Esophagus (tissue), 2 donors: ENCODE measurements around the gene ATF7IP. TPM values are rescaled to one million over a fixed set of nuclear protein-coding genes. Genes with fewer than 3 reads are reported as not detected.
"Not testable (repeated sequence)": the region's sequence is repeated elsewhere in the genome, so short reads cannot be mapped to it uniquely, and the experiment has no call there.

Source experiments
- H3K27ac ChIP-seq, 2 donors: one replicate each; pipeline ENCODE4 v1.5.1; 2013; ENCODE audit warnings: low read depth in 2 of 2, mild to moderate bottlenecking in 2 of 2, inconsistent platforms in 1 of 2, low read length in 1 of 2, moderate library complexity in 1 of 2
- H3K27me3 ChIP-seq, 2 donors: one replicate each; pipeline ENCODE4 v1.6.1; 2013; ENCODE audit warnings: low read length in 2 of 2, control low read depth in 1 of 2, mild to moderate bottlenecking in 1 of 2; ENCODE audit not compliant: insufficient read depth in 2 of 2, control insufficient read depth in 1 of 2
- H3K36me3 ChIP-seq, 2 donors: one replicate each; pipeline ENCODE4 v1.6.1; 2013; ENCODE audit warnings: low read length in 1 of 2; ENCODE audit not compliant: control insufficient read depth in 2 of 2, insufficient read depth in 2 of 2
- H3K4me1 ChIP-seq, 2 donors: one replicate each; pipeline ENCODE4 v1.6.1; 2013; ENCODE audit warnings: low read length in 1 of 2; ENCODE audit not compliant: control insufficient read depth in 2 of 2, insufficient read depth in 2 of 2
- H3K4me3 ChIP-seq, 2 donors: one replicate each; pipeline ENCODE4 v1.5.1; 2013; ENCODE audit warnings: low read length in 2 of 2, mild to moderate bottlenecking in 2 of 2, low read depth in 1 of 2, moderate library complexity in 1 of 2
- H3K9me3 ChIP-seq, 2 donors: one replicate each; pipeline ENCODE4 v1.6.1; 2013; ENCODE audit warnings: mild to moderate bottlenecking in 2 of 2, low read depth in 1 of 2, low read length in 1 of 2, moderate library complexity in 1 of 2; ENCODE audit not compliant: control insufficient read depth in 2 of 2, insufficient read depth in 1 of 2
- whole genome bisulfite sequencing, 2 donors: extraction: QIAGEN DNeasy Blood & Tissue Kit; methylation state at CpG; one replicate each; pipeline ENCODE4 v1.1.7; 2013; 5-methylcytosine and 5-hydroxymethylcytosine counted together
- polyA plus RNA-seq, 2 donors: library from polyadenylated mRNA; stranded (reverse); fragments of 200-250 nt; gene quantifications; one replicate each; pipeline ENCODE4 v1.2.3, GENCODE V29; 2013
- donor health status: healthy with polysubstance abuse.
- donor health status: Bipolar disorder and iron deficiency.

Gene ATF7IP
- polyA plus RNA-seq, 2 donors = 8.0 to 10.1 TPM

DNA sequence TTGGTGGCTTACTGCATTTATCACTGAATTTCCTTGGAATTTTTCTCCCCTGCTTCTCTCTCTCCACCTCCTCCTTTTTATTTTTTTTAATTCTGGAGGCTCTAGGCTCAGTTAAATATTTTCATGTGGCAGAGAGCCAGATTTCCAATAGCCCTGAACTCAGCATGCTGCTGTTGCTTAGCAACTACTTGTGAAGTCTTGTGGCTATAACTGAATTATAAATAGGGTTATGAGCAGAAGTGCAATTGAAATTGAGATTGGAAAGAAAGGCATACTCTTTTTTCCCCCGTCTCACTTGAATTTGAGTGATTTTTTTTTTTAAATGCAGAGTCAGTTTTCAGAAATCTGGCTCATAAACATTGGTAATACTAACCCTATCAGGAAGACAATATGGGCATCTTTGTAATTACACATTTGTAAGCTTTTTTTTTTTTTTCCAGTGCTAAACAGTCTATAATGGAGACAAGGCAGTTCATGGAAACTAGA, 38.3 kb downstream of the ATF7IP start:
- 6 to 9% methylated on average over 1 of the region's 1 CpG for WGBS, 2 donors
- Histone ChIP-seq H3K27ac (no peak overlapping the region), H3K4me3 (no peak overlapping the region), H3K9me3 (no peaks in the 10 kb centered on the region), H3K27me3 (no peaks in the 10 kb centered on the region), H3K4me1 (no peaks in the 10 kb centered on the region), H3K36me3 (no peaks in the 10 kb centered on the region)

DNA sequence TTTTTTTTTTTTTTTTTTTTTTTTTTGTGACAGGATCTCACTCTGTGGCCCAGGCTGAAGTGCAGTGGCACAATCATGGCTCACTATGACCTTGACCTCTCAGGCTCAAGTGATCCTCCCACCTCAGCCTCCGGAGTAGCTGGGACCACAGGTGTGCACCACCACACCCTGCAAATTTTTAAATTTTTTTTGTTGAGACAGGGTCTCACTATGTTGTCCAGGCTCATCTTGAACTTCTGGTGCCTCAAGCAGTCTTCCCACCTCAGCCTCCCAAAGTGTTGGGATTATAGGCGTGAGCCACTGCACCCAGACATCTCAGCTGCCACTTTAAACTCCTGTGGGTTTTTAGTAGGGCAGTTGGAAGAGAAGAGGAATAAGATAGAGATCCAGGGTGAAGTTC, 39.9 kb downstream of the ATF7IP start:
- not testable (repeated sequence) for H3K9me3 ChIP-seq, H3K4me1 ChIP-seq, H3K27me3 ChIP-seq, H3K27ac ChIP-seq, H3K36me3 ChIP-seq, H3K4me3 ChIP-seq
- WGBS, 2 donors = 97 to 100% methylated on average over 2 of the region's 2 CpGs

DNA sequence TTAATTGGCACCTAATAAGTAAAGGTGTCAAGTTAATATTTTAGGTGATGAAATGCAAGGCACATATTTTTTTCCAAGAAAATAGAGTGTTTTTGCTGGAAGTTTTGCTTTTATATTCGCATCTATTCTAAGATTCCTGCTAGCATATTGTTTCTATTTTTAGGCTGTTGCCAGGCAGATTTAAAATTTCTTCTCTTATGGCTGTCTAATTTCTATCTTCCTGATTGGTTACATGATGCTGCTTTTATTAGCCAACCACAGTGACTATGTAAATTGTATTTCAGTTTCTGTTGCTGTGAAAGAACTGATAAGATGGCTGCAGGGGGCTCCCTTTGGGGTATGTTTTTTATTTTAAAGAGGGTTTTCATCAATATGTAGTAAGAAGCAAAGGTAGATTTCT, 42.7 kb downstream of the ATF7IP start:
- no peak overlapping the region for H3K4me3 ChIP-seq
- no peaks in the 10 kb centered on the region for H3K4me1 ChIP-seq
- no peaks in the 10 kb centered on the region for H3K36me3 ChIP-seq
- no peaks in the 10 kb centered on the region for H3K27me3 ChIP-seq
- H3K9me3 ChIP-seq = no peaks in the 10 kb centered on the region
- no peak overlapping the region for H3K27ac ChIP-seq
- 65 to 80% methylated on average over 1 of the region's 1 CpG for WGBS, 2 donors

DNA sequence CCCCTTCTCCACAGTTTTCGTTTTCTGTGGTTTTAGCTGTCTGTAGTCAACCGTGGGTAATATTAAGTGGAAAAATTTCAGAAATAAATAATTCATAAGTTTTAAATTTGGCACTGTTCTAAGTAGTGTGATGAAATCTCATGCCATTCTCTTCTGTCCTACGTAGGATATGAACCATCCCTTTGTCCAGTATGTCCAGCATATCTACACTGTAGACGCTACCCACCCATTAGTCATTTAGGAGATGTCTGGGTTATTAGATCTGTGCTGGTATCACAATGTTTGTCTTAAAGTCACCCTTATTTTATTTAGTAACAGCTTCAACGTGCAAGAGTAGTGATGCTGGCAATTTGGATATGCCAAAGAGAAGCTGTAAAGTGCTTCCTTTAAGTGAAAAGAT, 44.7 kb downstream of the ATF7IP start:
- no peaks in the 10 kb centered on the region for H3K9me3 ChIP-seq
- H3K4me3 ChIP-seq = no peak overlapping the region
- no peaks in the 10 kb centered on the region for H3K27me3 ChIP-seq
- 89 to 90% methylated on average over 5 of the region's 5 CpGs for whole genome bisulfite sequencing, 2 donors
- H3K27ac ChIP-seq = no peak overlapping the region
- no peaks in the 10 kb centered on the region for H3K4me1 ChIP-seq
- no peaks in the 10 kb centered on the region for H3K36me3 ChIP-seq

DNA sequence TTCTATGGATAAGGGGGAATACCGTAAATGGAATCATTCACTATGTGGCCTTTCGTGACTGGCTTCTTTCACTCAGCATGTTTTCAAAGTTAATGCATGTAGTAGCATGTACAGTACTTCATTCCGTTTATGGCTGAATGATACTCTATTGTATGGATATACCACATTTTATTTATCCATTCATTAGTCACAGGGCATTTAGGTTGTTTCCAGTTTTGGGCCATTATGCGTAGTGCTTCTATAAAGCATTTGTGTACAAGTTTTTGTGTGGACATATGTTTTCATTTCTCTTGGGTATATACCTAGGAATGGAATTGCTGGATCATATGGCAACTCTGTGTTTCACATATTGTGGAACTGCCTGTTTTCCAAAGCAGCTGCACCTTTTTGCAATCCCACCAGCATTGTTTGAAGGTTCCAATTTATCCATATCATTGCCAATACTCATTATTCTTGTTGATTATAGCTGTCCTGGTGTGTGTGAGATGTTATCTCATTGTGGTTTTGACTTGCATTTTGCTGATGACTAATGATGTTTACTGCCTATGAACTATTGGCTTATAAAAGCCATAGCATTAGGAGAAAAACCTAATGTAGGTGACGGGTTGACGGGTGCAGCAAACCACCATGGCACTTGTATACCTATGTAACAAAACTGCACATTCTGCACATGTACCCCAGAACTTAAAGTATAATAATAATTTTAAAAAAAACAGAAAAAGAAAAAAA, 45.5 kb downstream of the ATF7IP start:
- Histone ChIP-seq H3K4me1 (no peaks in the 10 kb centered on the region), H3K4me3 (no peak overlapping the region), H3K27me3 (no peaks in the 10 kb centered on the region), H3K27ac (peak overlapping the region in 1 of 2 donors; percentile 24), H3K9me3 (no peaks in the 10 kb centered on the region), H3K36me3 (no peaks in the 10 kb centered on the region)
- 72 to 79% methylated on average over 6 of the region's 6 CpGs for WGBS, 2 donors

DNA sequence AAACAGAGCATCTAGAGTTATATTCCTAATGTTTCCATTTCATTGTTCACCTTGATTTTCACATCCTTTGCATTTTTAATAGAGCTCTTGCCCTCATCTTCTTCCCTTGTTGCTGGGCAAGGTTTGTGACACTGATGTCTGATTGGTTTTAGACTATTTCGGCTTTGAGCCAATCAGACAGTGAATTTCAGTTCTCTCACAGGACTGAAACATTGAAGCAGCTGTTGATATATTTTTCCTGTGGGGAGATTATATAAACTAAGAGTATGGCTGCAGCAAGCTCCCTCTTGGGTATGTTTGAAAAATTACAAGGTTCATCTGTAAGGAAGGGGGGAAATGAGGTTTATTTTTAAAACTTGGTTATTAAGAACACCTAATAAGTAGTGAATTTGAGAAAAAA, 51.2 kb downstream of the ATF7IP start:
- Histone ChIP-seq H3K4me1 (no peaks in the 10 kb centered on the region), H3K36me3 (peaks cover 0 to 2% of the 10 kb centered on the region in 2 donors), H3K27me3 (no peaks in the 10 kb centered on the region), H3K9me3 (peaks cover 0 to 2% of the 10 kb centered on the region in 2 donors), H3K4me3 (no peak overlapping the region), H3K27ac (no peak overlapping the region)
- 55 to 64% methylated on average over 1 of the region's 1 CpG for WGBS, 2 donors

DNA sequence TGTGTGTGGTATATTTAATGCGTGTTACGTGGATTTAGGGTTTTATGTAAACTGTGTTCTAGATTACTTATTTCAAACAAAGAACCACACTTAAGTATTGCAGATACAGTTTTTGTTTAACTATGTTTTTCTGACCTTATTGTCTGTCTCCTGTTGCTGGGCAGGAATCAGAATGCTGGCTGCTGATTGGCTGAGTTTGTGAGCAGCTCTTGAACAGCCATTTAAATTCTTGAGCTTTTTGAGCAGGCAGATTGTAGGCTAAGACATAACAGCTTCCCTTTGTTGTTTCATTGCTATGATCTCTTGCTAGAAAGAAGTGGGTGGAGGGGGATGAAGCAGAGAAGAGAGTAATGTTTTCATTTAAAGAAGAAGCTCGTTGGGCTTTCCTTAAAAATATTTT, 52.2 kb downstream of the ATF7IP start:
- WGBS, 2 donors = 55 to 64% methylated on average over 3 of the region's 3 CpGs
- H3K36me3 ChIP-seq = peaks cover 0 to 2% of the 10 kb centered on the region in 2 donors
- no peak overlapping the region for H3K4me3 ChIP-seq
- no peak overlapping the region for H3K27ac ChIP-seq
- H3K4me1 ChIP-seq = no peaks in the 10 kb centered on the region
- H3K27me3 ChIP-seq = no peaks in the 10 kb centered on the region
- H3K9me3 ChIP-seq = peaks cover 0 to 2% of the 10 kb centered on the region in 2 donors

DNA sequence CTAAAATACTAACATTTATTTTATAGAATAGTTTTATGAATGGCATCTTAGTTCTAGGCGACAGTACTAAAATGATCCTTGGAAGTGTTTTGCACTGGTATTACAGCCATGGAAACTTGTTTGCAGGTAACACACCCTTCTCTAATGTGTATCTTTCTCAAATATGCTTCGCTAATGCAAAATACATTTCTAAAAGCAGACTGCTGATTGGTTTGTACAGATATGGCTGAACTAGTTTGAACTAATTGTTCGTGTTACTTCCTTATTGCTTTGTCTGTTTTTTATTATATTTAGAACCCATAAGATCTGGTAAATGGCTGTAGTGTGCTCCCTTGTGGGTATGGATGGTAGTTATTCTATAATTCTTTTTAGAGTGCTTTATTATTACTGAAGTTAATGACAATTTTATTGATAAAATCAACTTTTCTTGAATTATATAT, 53.0 kb downstream of the ATF7IP start:
- H3K4me3 ChIP-seq = no peak overlapping the region
- WGBS, 2 donors = 48 to 53% methylated on average over 3 of the region's 3 CpGs

DNA sequence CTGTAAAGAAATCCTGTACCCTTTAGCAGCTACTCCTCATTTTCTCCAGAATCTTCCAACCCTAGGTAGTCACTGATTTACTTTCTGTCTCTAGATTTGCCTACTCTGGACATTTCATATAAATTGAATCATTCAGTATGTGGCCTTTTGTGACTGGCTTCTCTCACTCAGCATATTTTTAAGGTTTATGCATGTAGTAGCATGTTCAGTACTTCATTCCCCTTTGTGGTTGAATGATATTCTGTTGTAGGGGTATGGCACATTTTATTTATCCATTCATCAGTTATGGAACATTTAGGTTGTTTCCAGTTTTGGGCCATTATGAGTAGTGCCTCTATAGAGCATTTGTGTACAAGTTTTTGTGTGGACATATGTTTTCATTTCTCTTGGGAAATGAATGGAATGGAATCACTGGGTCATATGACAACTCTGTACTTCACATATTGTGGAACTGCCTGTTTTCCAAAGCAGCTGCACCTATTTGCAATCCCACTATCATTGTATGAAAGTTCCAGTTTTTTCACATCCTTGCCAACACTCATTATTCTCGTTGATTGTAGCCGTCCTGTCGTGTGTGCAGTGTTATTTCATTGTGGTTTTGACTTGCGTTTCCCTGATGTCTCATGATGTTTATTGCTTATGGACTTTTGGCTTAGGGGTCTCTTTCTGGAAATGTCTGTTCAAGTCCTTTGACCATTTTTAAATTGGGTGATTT, 57.2 kb downstream of the ATF7IP start:
- Histone ChIP-seq H3K36me3 (peaks cover 3 to 7% of the 10 kb centered on the region in 2 donors), H3K4me1 (no peaks in the 10 kb centered on the region)
- 89% methylated on average over 4 of the region's 4 CpGs for WGBS, 2 donors

More for the DNA sequence above, 53.0 kb downstream of the ATF7IP start:
- Histone ChIP-seq H3K36me3 (peaks cover 0 to 2% of the 10 kb centered on the region in 2 donors), H3K27ac (no peak overlapping the region), H3K9me3 (peaks cover 0 to 2% of the 10 kb centered on the region in 2 donors), H3K27me3 (no peaks in the 10 kb centered on the region), H3K4me1 (no peaks in the 10 kb centered on the region)

More for the DNA sequence above, 57.2 kb downstream of the ATF7IP start:
- Histone ChIP-seq H3K27me3 (no peaks in the 10 kb centered on the region), H3K9me3 (peaks cover 0 to 2% of the 10 kb centered on the region in 2 donors), H3K4me3 (no peak overlapping the region), H3K27ac (no peak overlapping the region)
